ENCODE measurements around the gene ITGAL. TPM values are rescaled to one million over a fixed set of nuclear protein-coding genes. Genes with fewer than 3 reads are reported as not detected.

ITGAL gene
- total and polyA plus RNA-seq, 11 donors = 0.25 to 29.5 (median 1.6) TPM

- TF ChIP-seq CTCF (IDR thresholded peaks at IDR 0.05) (no peak), POLR2A (IDR thresholded peaks at IDR 0.05) (no peak)
- no peak for ATAC-seq
- H3K36me3 ChIP-seq = peaks cover 0 to 73% (median 0%) of the 10 kb centered on the region in 9 donors
- peaks cover 0 to 26% (median 0%) of the 10 kb centered on the region in 12 donors for H3K4me1 ChIP-seq
- intact Hi-C loops (cut with DNase I) = no loop called here
- H3K9me3 ChIP-seq = no peaks in the 10 kb centered on the region
- no peaks in the 10 kb centered on the region for H3K27me3 ChIP-seq
- no peak overlapping the region for H3K27ac ChIP-seq
- H3K4me3 ChIP-seq = no peak overlapping the region
- WGBS, 4 donors = 65 to 71% (median 68%) methylated on average over 8 to 11 of the region's 11 CpGs
- no peak for DNase-seq
Measured at GRCh38 chr16:30488764-30489605, 16.4 kb downstream of the ITGAL start.

- DNase-seq (no peak), ATAC-seq (no peak)
- 81 to 95% (median 83%) methylated on average over 6 of the region's 6 CpGs for WGBS, 4 donors
- intact Hi-C loops (cut with DNase I) = no loop called here
- no peaks in the 10 kb centered on the region for H3K27me3 ChIP-seq
- H3K27ac ChIP-seq = no peak overlapping the region
- H3K4me3 ChIP-seq = no peak overlapping the region
- TF ChIP-seq POLR2A (IDR thresholded peaks at IDR 0.05) (no peak), CTCF (IDR thresholded peaks at IDR 0.05) (no peak)
- peaks cover 0 to 26% (median 0%) of the 10 kb centered on the region in 12 donors for H3K4me1 ChIP-seq
- no peaks in the 10 kb centered on the region for H3K9me3 ChIP-seq
- H3K36me3 ChIP-seq = peaks cover 0 to 74% (median 0%) of the 10 kb centered on the region in 9 donors
Measured at GRCh38 chr16:30490210-30490609, 17.7 kb downstream of the ITGAL start.

GRCh38 chr16:30491229-30491628 is 18.7 kb downstream of the ITGAL start:
- 89 to 91% (median 91%) methylated on average over 4 of the region's 4 CpGs for WGBS, 4 donors
- H3K27me3 ChIP-seq = no peaks in the 10 kb centered on the region
- DNase-seq (no peak), ATAC-seq (no peak)
- H3K27ac ChIP-seq = no peak overlapping the region
- H3K4me3 ChIP-seq = no peak overlapping the region
- H3K36me3 ChIP-seq = peaks cover 0 to 72% (median 0%) of the 10 kb centered on the region in 9 donors
- TF ChIP-seq POLR2A (IDR thresholded peaks at IDR 0.05) (no peak), CTCF (IDR thresholded peaks at IDR 0.05) (no peak)
- intact Hi-C loops (cut with DNase I) = no loop called here
- H3K4me1 ChIP-seq = peaks cover 0 to 26% (median 0%) of the 10 kb centered on the region in 12 donors
- H3K9me3 ChIP-seq = no peaks in the 10 kb centered on the region

GRCh38 chr16:30491744-30492308 is 19.3 kb downstream of the ITGAL start:
- ATAC-seq = peak in 1 of 4 donors; percentile 64

More at GRCh38 chr16:30491744-30492308, 19.3 kb downstream of the ITGAL start:
- intact Hi-C loops (cut with DNase I) = no loop called here
- WGBS, 4 donors = 34 to 55% (median 43%) methylated on average over 6 of the region's 6 CpGs
- peaks cover 0 to 26% (median 0%) of the 10 kb centered on the region in 12 donors for H3K4me1 ChIP-seq
- no peaks in the 10 kb centered on the region for H3K9me3 ChIP-seq
- peak overlapping the region in 1 of 12 donors; percentile 46 for H3K27ac ChIP-seq
- H3K36me3 ChIP-seq = peaks cover 0 to 72% (median 0%) of the 10 kb centered on the region in 9 donors
- no peak for TF ChIP-seq POLR2A (IDR thresholded peaks at IDR 0.05)
- TF ChIP-seq CTCF (IDR thresholded peaks at IDR 0.05) = no peak
- no peaks in the 10 kb centered on the region for H3K27me3 ChIP-seq
- H3K4me3 ChIP-seq = no peak overlapping the region
- DNase-seq = peak in 2 of 5 donors; percentile 20 to 51

All from heart left ventricle (tissue), 16 donors.